ENCODE measurements around the gene CRYM. TPM values are rescaled to one million over a fixed set of nuclear protein-coding genes. Genes with fewer than 3 reads are reported as not detected.

CRYM gene
- polyA plus RNA-seq, 1 experiment: not detected

DNA sequence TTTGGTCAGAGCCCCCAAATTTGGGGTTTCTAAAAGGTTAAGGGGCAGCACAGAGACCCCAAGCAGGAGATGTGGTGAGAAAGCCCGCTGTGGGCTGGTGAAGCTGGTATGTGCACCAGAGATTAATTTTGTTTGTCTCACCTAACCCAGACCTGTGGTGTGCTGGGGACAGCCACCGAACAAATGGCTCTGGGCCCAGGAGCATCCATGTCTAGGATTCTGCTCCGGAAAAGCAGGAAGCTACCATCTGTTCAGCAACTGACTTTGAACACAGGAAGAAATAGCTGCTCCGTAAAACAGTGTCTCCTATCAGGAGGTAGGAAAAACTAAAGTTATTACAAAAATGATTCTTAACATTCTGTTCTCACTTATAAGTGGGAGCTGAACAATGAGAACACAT, 64.0 kb downstream of the CRYM start:
- no peaks in the 10 kb centered on the region for H3K36me3 ChIP-seq (ENCODE audit: control insufficient read depth, insufficient read depth, low read length)
- TF ChIP-seq CTCF (IDR thresholded peaks at IDR 0.05; ENCODE audit: insufficient read depth, low read depth, low read length): no peak
- H3K4me3 ChIP-seq (ENCODE audit: low read depth, low read length): no peak overlapping the region
- H3K27me3 ChIP-seq (ENCODE audit: control insufficient read depth, insufficient read depth, low read length): no peaks in the 10 kb centered on the region
- CTCF ChIA-PET: interaction anchor here (1.3 to 2.6 kb wide), 2 partner anchors 25 to 65 kb away, joined by 3 to 7 read pairs; no protein-coding TSS in a partner anchor
- no peak for DNase-seq (ENCODE audit: low read depth)
- POLR2A ChIA-PET: no interaction called here

- Histone ChIP-seq H3K4me3 (ENCODE audit: low read depth, low read length) (no peak within 1 kb of the TSS), H3K27me3 (ENCODE audit: control insufficient read depth, insufficient read depth, low read length) (peaks cover 2% of the 10 kb centered on the region), H3K36me3 (ENCODE audit: control insufficient read depth, insufficient read depth, low read length) (no peaks in the 10 kb centered on the region)
- CTCF ChIA-PET: no interaction called here
- no peak for DNase-seq (ENCODE audit: low read depth)
- POLR2A ChIA-PET: no interaction called here
- no peak for TF ChIP-seq CTCF (IDR thresholded peaks at IDR 0.05; ENCODE audit: insufficient read depth, low read depth, low read length)
Observed at GRCh38 chr16:21211486-21211885, 66.6 kb downstream of the CRYM start, which contains the start of gene ZP2. Gene ZP2, minus strand, starts transcription at chr16:21211574. Its CDS starts 27 bp downstream, at chr16:21211547.

Other genes starting within 250 kb of the CRYM start
- not detected in 2 replicates for gene DNAH3, start 127.4 kb downstream of the CRYM start, polyA plus RNA-seq (2011; rRNA removed)
- gene LDAF1, start 119.6 kb downstream of the CRYM start, polyA plus RNA-seq (2011; rRNA removed): 28.1 and 31.1 TPM in 2 replicates
- gene ZP2, start 66.7 kb downstream of the CRYM start, polyA plus RNA-seq (2011; rRNA removed): not detected in 2 replicates
- gene ANKS4B, start 44.6 kb downstream of the CRYM start, polyA plus RNA-seq (2011; rRNA removed): not detected in 2 replicates

Measured in BJ (cell line).